Stimulated activated CD4-positive, alpha-beta T cell treated with anti-CD3 and anti-CD28 coated beads, TNF-alpha, amount 100 ng/mL, for 24 hours (primary cell): ENCODE data around the gene POGZ.
"Not testable (repeated sequence)": the region's sequence is repeated elsewhere in the genome, so short reads cannot be mapped to it uniquely, and the experiment has no call there.

Experiments used
- DNase-seq, 3 experiments: peaks; one replicate each; pipeline ENCODE4 v3.0.0-alpha.2; 2020; ENCODE audit warnings: low read depth in 3 of 3

POGZ gene

DNA sequence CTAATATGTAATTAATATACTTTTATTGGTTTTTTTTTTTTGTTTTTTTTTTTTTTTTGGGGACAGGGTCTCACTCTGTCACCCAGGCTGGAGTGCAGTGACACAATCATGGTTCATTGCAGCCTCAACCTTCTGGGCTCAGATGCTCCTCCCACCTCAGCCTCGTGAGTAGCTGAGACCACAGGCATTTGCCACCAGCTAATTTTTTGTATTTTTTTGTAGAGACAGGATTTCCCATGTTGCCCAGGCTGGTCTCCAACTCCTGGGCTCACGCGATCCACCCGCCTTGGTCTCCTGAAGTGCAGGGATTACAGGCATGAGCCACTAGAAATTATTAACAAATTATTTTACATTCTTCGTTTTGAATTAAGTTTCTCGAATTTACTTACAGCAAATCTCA lies 16.8 kb upstream of the POGZ start:
- DNase-seq: no peak

- DNase-seq: no peak
These were observed 15.9 kb upstream of the POGZ start for GRCh38 chr1:151475175-151475574.

DNA sequence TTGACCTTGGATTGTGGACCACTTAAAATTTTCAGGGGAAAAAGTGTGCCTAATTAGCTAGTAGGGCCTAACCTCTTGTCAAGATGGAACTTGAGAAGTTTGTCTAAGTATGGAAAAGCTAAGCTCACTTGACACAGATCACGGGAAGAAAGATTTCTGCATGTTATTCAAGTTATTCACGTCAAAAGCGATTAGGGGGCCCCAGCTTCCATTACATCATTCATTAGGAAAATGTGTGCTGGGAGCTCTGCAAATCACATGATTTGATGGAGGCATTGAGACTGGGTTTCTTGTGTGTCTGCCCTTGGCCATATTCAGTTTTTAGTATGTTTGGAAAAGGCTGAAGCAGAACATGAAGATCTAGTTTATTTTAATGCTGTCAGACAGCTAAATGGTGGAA lies 15.5 kb upstream of the POGZ start:
- DNase-seq: no peak

DNA sequence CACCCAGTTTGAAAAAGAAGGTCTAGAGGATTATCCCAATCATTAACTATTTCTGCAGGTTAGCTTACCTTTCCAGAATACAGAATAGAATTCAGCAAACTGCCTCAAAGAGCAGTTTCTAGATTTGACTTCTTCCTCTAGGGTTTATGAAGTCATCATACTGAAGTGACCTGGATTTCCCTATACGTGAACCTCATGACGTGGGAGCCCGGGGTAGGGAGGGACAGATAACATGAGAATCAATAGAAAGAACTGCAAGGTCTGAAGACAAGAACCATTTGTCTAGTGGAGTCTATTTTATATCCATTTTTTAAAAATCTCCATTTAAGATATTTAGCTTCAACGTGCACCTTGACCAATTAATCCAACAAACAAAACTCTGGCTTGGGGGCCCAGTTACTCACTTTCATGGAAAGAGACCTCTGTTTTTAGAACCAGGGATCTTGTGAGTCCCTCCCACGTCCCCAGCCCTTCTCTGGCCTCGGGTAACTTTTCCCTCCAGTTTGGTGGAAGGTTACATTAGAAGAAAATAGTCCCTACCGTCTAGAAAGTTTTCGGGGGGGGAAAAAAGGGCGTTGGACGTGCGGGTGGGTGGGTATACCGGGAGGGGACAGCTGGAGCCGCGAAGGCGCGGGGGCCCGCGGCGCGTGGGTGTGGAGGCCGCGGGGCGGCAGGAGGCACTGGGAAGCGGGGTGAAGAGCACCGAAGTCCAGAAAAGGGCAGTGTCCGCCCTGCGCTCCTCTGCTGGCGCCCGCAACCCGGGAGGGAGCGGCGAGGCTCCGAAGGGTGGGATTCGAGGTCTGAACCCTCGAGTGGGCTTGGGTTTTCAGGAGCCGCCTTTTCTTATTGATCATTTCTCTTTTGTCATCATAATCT lies 13.8 kb upstream of the POGZ start:
- peak in 1 of 3 experiments; percentile 19 for DNase-seq

DNA sequence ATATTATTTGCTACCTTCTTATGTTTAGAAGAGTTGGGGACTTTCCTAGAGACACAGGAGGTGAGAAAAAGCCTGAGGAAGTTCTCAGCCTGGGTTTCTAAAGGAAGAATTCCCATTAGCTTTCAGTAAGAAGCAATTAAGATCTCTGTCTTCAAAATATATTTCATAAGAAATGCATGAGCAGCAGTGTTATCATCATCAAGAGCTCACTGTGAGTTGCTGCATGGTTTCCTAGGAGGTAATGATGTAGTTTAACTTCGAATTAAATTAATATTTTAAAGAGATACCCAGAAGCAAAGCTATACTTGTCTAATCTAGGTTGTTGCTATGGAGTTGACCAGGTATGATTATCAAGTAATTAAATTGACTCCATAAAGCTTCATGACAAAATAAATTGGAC lies 5.7 kb upstream of the POGZ start:
- no peak for DNase-seq

GRCh38 chr1:151461694-151462093 lies 2.4 kb upstream of the POGZ start:
- DNase-seq: no peak

DNA sequence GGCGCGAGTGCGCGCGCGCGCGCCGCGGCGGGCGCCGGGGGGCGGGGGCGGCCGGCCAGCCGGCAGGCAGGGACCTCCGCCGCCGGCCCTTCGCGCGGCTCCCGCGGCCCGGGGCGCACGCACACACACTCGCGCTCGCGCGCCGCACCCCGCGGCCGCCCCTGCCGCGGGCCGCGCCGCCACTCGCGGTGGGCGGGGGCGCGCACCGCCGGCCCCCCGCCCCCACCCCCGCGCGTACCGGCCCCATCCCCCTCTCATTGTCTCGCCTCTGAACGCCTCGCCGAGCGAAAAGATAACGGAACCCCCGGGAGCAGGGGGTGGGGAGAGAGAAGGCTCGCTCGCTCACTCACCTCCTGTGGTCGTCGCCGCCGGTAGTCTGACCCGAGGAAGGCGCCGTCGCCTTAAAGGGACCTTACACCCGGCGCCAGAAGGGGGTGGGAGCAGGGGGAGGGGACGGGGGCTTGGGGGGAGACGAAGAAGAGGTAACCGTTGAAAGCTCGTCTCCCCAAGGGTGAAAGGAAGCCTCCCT lies 428 bp downstream of the POGZ start:
- DNase-seq: peak; percentile 31 to 47 (median 31)

DNA sequence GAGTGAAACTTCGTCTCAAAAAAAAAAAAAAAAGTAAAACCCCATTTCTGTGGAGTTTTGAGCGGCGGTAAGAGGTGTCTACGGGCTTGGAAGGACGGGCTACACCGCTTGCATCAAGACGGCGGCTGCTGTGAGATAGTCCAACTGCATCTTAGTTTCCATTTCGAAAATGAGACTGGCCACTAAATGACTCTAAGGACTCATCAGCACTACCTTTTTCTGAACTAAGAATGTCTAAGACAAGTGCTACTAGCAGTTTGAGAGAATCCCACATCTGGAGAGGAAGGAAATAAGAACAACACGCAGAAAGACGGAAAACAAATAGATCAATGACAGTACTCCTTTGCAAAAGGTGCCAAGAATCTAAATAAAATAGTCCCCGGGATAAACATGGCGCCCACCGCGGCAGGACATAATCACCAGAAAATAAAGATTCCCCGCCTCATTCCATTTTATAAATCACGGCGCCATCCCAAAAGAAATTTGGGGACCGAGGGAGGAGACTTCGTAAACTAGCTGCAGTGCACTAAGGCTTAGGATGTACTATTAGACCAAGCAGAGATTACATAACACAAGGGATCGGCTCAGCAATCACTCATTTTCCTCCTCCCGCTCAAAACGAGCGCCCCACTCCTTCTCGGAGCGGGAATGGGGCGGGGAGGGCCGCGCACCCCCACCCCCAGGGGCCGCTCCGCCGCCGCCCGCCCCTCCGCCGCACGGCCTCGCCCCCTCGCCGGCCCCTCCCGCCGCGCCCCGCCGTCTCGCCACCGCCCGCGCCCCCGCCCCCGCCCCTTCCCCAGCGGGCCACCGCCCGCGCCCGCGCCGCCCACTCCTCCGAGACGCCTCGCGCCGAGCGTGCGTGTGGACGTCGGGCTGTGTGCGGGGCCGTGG lies 1.1 kb downstream of the POGZ start:
- peak in 2 of 3 experiments; percentile 13 to 49 for DNase-seq

DNA sequence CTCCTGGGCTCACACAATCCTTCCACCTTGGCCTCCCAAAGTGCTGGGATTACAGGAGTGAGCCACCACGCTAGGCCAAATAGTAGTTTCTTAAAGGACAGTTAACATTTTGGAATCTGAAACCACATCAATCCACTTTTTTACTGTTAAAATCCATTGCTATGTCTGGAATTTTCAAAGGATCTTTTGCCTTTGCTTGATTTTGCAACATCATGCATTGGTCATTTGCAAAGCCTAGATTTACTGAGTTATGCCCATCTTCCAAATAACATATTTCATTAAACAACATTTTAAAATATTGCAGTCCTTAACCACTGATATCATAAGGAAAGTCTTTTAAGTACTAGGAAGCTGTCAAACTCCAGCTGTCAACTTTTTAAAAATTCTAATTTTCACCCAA lies 3.3 kb downstream of the POGZ start:
- DNase-seq: no peak

- no peak for DNase-seq
These were observed 4.1 kb downstream of the POGZ start for GRCh38 chr1:151455231-151455630.

DNA sequence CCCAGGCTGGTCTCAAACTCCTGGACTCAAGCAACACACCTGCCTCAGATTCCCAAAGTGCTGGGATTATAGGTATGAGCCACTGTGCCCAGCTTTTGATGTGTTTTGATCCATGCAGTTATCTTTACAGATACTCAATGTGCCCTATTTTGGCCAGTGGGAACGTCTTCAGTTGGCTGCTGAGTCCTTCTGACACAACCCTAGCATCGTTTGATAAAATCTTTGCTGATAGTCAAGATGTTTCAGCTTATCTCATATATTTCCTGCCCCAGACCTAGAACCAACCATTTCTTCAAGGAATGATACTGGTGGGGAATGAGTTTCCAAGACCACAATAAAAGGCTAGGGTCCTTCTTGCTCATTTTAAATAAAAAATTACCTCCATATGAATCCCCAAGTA lies 11.6 kb downstream of the POGZ start:
- DNase-seq: no peak

DNA sequence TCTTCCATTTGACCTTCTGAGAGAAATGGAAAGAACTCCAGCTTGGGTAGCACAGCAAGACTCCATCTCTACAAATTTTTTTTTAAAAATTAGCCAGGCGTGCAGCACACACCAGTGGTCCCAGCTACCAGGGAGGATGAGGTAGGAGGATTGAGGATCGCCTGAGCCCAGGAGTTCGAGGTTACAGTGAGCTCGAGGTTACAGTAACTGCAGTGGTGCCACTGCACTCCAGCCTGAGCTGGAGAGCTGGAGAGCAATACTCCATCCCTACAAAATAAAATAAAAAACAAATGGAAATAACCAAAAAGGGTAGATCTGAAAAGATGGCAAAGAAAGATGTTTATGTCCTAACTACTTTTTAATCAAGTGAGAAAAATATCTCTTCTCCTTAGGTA lies 14.5 kb downstream of the POGZ start:
- DNase-seq: no peak

DNA sequence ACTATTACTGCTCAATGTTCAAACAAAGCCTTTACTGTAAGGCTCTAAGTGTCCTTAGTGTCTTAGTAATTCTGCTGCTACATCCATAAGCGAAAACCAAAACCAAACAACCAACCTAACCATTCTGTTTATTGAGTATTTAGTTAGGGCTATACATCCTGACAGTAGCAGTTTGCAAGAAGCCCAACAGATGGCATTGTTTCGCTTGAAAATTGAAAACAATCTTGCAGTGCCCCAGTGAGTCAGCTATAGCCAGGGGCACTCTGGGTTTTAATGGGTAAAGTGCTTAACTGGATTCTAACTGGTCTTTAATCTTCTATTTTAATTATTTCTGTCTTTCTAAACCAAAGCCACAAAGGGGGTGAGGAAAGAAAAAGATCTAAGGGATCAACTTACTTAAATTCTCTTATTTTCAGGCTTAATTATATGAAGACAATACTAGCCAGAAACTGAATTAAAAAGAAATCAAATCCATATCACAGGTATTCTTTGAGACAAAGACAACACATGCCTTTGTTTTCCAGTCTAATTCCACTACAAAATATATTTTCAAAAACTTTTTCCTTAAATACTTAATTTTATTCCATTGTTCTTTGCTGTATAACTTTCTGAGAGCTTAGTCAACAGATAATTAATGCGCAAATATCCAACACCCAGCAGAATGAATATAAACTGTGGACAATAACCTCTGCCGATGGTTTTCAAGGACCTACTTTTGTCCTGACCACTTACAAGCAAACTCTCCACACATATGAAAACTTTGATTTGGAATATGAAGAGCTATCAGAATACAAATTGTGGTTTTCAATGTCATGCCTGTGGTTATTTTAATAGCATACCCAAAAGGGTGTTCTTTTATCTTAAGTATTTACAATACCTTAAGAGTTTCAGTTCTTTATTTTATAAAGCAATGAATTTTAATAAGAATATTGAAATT lies 15.2 kb downstream of the POGZ start:
- DNase-seq: peak; percentile 34 to 65 (median 35)

GRCh38 chr1:151437396-151437795 lies 21.9 kb downstream of the POGZ start:
- DNase-seq: not testable (repeated sequence)

DNA sequence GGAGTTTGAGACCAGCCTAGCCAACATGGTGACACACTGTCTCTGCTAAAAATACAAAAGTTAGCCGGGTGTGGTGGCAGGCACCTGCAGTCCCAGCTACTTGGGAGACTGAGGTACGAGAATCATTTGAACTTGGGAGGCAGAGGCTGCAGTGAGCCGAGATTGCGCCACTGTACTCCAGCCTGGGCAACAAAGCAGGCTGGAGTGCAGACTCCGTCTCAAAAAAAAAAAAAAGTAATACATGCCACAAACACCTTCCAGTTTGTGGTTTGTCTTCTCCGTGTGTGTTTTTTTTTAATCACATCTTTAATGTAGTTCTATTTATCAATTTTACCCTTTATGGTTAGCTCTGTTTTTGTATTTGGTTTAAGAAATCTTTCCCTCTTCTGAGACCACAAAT lies 22.3 kb downstream of the POGZ start:
- DNase-seq: no peak

- no peak for DNase-seq
These were observed 24.1 kb downstream of the POGZ start for GRCh38 chr1:151435174-151435573.

- not testable (repeated sequence) for DNase-seq
These were observed 25.5 kb downstream of the POGZ start for GRCh38 chr1:151433827-151434226.

GRCh38 chr1:151428068-151428467 lies 31.2 kb downstream of the POGZ start:
- no peak for DNase-seq

DNA sequence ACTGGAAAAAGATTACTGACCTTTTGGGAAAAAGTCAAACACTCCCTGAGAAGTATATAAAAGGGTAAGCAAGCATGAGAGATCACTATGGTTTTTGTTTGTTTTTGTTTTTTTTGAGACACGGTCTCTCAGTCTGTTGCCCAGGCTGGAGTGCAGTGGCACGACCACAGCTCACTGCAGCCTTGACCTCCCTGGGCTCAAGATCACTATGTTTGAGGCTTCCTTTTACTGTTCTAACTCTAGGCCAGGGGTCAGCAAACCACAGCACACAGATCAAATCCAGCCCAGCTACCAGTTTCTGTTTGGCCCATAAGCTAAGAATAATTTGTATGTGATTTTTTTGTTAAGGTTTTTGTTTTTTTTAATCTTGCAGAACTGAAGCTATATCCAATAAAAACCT lies 34.2 kb downstream of the POGZ start:
- DNase-seq: no peak

DNA sequence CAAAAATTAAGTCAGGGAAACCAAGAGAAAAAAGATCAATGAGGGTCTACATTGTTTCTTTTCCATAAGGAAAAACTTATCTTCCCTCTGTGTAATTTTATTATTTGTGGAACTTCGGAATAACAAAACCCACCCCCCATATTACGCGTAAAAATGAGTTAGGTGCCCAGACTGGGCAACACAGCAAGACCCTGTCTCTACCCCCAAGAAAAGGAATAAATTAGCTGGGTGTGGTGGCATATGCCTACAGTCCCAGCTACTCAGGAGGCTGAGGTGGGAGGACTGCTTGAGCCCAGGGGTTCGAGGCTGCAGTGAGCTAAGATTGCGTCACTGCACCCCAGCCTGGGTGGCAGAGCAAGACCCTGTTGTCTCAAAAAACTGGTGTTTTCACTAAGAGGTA lies 39.5 kb downstream of the POGZ start:
- DNase-seq: no peak

GRCh38 chr1:151418081-151418480 lies 41.2 kb downstream of the POGZ start:
- no peak for DNase-seq
